A172 (cell line): ENCODE data around the gene USP2. TPM values are rescaled to one million over a fixed set of nuclear protein-coding genes. Genes with fewer than 3 reads are reported as not detected.
A peak's percentile ranks its signal among the peaks of the same experiment; 100 is the strongest.

ENCODE experiments used
- DNase-seq: peaks from one replicate; pipeline ENCODE4 v3.0.0-alpha.2; 2015; ENCODE audit warnings: low spot score
- total RNA-seq: library from RNA; depleted of rRNA; stranded (reverse); fragments of >200 nt; shearing (Covaris generic); gene quantifications from 2 replicates; pipeline ENCODE4 v1.2.3, GENCODE V29; 2014

Gene USP2
- total RNA-seq, 1 experiment from 2014 or later, result not detected

DNA sequence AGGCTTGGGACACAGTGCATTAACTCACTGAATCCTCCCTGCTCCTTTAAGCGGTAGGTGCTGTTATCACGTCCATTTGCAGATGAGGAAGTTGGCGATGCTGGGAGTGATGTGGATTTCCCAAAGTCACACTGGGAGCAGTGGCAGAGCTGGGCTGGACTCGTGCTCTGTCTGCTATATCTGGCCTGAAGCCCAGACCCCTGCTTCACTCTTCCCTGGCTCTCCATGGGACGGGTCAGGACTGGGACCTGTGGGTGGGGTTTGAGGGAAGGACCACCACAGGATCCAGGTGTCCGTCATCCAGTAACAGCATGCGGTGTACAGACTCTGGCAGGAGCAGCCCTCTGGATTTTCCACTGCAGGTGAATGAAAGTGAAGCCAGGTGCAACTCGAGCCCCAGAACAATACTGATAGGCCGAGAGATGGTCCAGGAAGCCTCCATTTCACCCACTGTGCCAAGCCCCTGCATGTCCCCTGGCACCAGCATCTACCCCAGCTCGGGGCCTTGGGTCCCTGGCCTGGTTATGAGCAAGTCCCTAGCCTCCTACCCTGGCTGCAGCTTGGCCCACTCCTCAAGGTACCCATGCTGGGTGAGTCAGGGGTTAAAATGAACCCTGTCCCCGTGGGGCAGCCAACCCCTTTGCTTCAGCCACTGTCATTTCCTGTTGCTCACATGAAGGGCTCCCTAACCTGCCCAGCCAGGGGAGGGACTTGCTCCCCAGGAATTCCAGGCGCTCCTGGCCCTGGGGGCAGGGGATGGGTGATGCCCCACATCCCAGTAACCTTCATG, 4.2 kb downstream of the USP2 start:
- DNase-seq, result no peak

DNA sequence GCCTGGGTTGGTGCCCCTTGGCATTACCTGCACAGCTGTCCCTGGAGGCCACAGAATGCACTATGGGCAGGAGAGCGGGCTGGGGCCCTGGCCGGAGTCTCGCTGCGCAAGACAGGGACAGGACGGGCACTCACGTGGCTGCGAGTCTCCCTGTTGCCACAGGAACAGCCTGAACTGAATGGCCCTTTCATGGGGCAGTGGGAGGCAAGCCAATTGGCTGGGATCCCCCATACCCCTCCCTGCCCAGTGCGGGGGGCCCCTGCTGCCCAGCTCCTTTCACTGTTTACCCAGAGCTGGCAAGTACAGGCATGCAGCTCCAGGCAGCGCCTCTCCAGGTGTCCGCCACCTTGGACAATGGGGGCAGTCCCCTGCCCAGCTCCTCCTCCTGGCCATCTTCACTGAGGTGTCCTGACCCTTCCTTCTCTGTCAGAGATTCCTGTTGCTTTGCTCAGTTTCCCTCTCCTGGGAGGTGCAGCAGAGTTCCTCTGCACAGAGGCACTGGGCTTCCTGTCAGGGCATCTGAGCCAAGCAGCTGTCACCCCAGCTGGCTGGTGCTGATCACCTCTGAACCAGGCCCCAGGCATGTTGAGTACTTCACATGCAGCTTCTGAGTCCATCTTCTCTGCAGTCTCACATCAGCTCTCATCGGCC, 5.2 kb downstream of the USP2 start:
- no peak for DNase-seq

DNA sequence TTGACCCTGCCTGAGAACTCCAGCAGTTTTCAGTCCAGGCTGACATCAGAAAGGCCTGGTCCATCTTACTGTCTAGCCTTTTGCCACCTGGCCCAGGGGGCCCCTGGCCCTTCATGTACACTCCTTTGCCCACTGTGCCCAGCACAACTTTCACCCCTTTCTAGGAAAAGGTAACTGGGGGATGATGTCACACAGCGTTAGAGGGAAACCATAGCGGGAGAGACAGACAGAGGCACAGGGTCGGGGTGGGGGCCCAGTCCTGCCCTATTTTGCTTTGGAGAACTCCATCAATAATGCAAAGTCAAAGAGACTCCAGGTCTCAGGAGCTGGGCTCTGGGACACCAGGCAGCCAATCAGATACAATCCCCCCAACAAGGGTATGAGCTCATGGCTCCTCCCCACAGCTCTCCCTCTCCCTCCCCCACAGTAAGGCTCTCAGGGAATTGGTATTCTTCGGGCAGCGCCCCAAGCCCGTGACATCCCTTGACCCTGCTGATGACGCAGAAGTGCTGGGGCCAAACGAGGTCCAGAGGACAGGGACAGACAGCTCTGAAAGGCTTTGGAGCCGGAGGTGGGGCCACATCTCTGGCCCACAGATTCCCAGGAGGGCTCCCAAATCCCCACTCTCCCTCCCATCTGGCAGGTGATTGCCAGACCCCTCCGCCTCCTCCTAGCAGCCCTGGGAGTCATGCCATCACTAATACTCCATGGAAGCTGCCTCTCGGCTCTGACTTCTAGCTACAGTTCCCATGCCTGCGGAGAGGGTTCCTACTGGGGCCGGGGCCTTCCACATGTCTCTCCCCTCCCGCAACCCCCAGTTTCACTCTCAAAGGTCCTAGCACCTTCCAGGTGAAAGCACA, 5.9 kb downstream of the USP2 start:
- no peak for DNase-seq

DNA sequence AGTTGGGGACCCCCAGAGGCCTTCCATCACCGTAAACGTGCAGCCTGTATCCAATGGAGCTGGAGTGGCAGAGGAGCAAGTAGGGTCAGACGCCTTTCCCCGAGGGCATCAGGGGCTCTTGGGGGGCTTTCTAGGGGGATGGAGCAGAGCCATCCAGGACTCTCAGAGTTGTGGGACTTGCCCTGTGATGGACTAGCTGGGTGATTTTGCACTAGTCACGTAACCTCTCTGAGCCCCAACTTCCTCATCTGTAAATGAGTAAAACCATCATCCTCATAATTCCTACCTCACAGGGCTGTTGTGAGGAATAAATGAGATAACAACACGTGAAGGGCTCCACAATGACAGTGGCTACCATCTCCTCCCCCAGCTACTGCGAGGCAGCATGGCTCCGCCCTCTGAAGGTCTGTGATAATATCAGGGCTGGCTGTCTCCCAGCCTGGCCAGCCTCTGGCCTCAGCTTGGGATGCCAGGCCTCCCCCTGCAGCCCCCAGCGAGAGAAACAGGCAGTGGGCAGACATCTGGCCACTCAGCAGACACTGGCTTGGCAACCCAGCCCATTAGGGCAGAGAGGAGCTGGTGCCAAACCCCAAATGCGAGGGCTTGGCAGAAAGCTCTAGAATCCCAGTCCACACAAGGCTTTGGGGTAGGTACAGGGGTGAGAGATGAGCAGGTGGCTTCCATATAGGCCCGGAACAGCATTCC, 6.7 kb downstream of the USP2 start:
- no peak for DNase-seq

DNA sequence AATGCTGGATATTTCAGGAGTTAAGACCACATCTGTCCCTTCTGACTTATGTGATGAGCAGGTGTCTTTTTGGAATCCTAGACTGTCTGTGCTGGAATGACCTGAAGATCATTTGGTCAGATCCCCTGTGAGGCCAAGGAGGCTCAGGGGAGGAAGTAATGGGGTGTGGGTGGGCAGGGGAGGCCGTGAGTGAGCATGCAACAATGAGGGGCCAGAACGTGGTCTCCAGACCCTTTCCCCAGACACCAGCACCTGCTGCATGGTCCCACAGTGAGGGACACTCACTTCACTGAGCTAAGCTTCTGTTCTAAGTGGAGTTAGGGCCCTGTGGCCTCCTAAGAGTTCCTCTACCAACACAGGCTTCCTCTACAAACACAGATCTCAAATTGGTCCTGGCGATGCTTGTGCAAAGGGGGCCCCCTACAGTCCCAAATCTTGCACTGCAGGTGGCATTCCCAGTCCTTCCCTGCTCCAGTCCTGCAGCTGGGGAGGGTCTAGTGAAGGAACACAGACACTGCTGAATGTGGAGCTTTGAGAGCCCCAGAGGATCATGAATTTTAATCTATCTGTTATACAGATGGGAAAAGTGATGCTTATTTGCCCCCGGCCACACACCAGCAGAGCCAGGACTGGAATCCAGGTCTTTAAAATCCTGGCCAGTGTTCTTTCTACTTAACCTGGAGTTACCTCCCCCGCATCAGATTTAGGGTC, 7.4 kb downstream of the USP2 start:
- peak; percentile 59 for DNase-seq

GRCh38 chr11:119373059-119373920, 8.2 kb downstream of the USP2 start:
- DNase-seq, result no peak

DNA sequence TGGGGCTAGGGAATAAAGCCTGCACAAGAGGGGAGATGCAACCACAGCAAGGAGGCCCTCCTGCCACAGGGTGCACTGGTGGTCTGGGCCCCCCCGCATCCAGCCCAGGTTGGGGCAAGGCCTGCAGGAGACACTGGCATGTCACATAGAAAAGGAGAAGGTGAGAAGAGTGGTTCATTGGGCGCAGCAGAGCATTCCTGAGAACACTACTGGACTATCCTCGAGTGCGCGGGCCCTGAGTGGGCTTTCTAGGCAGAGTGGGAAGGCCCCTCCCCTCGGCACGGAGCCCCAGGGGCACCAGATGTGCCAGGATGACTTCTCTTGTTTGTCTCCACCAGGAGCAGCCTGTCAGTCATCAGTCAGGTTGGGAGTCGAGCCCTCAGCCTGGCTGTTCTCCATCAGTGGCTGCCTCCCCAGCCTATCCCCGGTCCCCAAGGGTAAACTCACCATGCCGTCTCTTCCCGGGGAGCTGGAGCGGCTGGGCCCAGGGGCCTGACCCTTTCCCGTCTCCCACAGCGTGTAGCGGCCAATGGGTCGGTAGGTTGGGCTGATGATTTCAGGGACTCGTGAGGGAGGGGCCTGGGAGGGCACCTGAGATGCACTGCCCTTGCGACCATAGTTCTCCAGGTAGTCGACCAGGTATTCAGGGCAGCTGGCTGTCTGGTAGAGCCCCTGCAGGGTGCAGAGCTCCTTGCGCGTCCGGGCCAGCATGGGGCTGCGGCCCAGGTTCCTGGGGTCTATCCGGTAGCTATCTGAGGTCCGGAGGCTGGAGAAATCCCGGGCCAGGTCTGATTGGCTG, 9.0 kb downstream of the USP2 start:
- DNase-seq, result no peak

DNA sequence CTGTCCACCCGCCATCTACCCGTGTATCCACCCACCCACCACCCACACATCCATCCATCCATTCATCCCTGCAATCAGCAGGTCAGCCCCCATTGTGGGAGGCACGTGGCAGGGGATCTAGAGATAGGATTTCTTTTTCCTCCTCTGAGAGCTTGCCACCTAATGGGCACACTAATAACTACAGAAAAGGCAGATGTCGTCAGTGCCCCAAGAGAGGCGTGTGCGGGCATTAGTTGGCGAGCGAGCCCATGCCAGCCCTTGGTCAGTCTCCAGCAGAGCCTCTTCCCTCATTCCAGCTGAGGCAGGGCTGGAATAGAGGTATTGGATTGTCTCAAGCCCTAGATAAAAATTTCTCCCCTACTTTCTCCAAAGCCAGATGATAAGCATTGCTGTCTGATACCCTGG, 9.7 kb downstream of the USP2 start:
- peak; percentile 29 for DNase-seq

- no peak for DNase-seq
Measured at GRCh38 chr11:119371067-119371601, 10.4 kb downstream of the USP2 start.

GRCh38 chr11:119370486-119371046, 10.9 kb downstream of the USP2 start:
- DNase-seq, result no peak

GRCh38 chr11:119369132-119369925, 12.2 kb downstream of the USP2 start:
- DNase-seq, result no peak

DNA sequence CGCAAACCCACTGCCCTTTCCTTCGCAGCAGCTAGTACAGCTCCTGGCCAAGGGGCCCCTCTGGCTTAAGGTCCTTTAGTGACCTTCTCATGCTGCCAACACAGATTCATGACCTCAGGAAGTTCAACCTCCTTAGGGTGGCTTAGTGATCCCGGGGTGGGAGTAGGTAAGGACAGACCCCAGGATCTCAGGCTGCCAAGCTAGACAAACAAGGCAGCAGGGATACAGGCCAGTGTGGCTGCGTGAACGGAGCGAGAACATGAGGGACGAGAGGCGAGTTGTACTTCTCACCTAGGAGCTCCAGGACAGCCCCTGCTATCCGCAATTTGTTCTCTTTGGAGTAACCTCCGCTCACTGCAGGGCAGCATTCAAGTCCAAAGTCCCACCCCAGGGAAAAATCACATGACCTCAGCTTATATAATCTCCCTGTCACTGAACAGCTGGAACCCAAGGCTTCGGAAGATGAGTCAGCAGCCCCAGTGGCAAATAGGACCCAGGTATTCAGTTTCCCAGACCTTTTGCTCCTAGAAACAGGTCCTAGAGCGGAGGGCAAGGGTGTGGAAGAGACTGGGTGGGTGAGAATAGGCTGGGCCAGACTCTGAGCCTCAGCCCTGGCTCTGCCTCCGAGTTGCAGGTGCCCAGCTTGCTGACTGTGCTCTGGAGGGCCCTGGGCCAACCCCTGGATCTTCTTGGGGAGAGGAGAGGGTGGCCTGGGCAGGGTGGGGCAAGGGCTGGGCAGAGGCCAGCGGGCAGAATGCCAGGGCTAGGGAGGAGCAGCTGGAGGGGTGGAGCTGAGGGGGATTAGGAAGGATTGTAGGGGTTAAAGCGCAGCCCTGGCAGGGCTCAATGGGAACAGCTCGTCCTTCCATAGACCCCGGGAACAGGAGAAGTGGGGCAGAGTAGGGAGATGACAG, 13.1 kb downstream of the USP2 start:
- peak; percentile 25 for DNase-seq

DNA sequence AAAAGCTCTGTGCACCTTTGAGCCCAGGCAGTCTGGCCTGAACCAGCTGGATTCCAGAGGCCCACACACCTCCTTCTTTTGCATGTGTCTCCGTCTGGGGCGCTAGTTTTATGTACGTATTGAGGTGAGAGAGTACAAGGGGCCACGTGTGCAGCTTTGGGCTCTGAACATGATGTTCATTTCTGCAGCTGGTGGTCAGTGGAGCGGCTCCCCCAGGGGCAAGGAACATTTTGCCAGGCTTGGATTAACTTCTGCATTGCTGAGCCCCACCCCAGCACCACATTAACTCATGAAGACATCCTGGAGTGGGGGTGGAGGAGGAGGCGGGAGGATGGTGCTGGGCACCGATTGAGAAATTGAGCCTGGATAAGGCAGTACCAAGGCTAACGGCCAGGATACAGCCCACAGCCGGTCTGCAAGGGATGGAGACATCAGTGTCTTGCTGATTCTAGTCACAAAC, 13.8 kb downstream of the USP2 start:
- DNase-seq, result no peak

- DNase-seq, result no peak
Measured at GRCh38 chr11:119366690-119367620, 14.5 kb downstream of the USP2 start.

DNA sequence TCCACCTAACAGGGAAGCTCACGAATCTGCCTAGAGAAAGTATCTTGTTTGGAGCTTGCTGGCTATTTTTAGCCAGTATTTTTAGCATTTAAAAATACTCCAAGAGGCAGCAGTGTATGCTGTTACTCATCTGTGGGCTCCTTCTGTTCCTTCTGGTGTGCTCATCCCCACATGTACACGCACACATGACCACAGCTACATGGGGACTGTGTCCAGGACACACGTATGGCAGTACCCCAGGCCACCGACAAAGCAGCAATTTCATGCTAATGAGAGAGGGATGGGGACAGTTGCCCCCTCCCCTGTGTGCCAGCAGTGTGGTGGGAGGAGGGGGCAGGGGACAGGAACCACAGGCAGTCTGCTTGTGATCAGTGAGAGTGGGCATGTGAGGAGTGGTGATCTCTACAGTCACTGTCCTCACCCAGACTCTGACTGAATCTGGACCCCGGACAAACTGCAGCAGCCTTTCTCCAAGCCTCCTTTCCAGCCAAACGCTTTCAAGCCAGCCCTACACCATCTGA, 16.4 kb downstream of the USP2 start:
- DNase-seq, result no peak
